Lung (tissue), 12 donors: ENCODE data around the gene LIMK1. TPM values are rescaled to one million over a fixed set of nuclear protein-coding genes. Genes with fewer than 3 reads are reported as not detected.

ENCODE experiments used
- ATAC-seq: fragments of 200-7000 bp; cut with Tn5 transposase; one replicate; pipeline ENCODE4 v1.9.1; 2020; ENCODE audit warnings: moderate number of reproducible peaks; ENCODE audit not compliant: insufficient read depth, low FRiP score
- DNase-seq, 3 donors: peaks; one replicate each; pipeline ENCODE4 v3.0.0-alpha.2; 2013 to 2017
- H3K27ac ChIP-seq, 2 donors: one replicate each; pipeline ENCODE4 v1.5.1; 2013; ENCODE audit warnings: mild to moderate bottlenecking in 2 of 2, moderate library complexity in 2 of 2, control low read depth in 1 of 2, inconsistent platforms in 1 of 2, low read depth in 1 of 2, low read length in 1 of 2
- H3K27me3 ChIP-seq, 3 donors: one replicate each; pipeline ENCODE4 v1.5.1; 2013; ENCODE audit warnings: low read length in 2 of 3; ENCODE audit not compliant: control insufficient read depth in 3 of 3, insufficient read depth in 3 of 3
- H3K36me3 ChIP-seq, 4 donors: one replicate each; pipeline ENCODE4 v1.5.1; 2013; ENCODE audit warnings: low read length in 4 of 4, mild to moderate bottlenecking in 1 of 4, moderate library complexity in 1 of 4; ENCODE audit not compliant: control insufficient read depth in 4 of 4, insufficient read depth in 4 of 4
- H3K4me1 ChIP-seq, 5 donors: one replicate each; pipeline ENCODE4 v1.5.1; 2013; ENCODE audit warnings: low read length in 5 of 5, mild to moderate bottlenecking in 2 of 5, moderate library complexity in 1 of 5; ENCODE audit not compliant: control insufficient read depth in 5 of 5, insufficient read depth in 5 of 5
- H3K4me3 ChIP-seq: one replicate; pipeline ENCODE4 v1.5.1; 2013; ENCODE audit warnings: mild to moderate bottlenecking, control low read depth, moderate library complexity
- H3K9ac ChIP-seq, 2 donors: one replicate each; pipeline ENCODE4 v1.5.1; 2013; ENCODE audit warnings: low read length in 2 of 2, control low read depth in 1 of 2; ENCODE audit not compliant: insufficient read depth in 1 of 2
- H3K9me3 ChIP-seq, 4 donors: one replicate each; pipeline ENCODE4 v1.5.1; 2013; ENCODE audit warnings: low read length in 3 of 4, mild to moderate bottlenecking in 1 of 4, moderate library complexity in 1 of 4; ENCODE audit not compliant: control insufficient read depth in 4 of 4, insufficient read depth in 3 of 4
- CTCF ChIP-seq: IDR thresholded peaks from 2 replicates; pipeline ENCODE4 v1.5.1; 2012; ENCODE audit warnings: mild to moderate bottlenecking; ENCODE audit errors: control extremely low read depth, extremely low read depth
- WGBS, 2 donors: extraction: QIAGEN DNeasy Blood & Tissue Kit; methylation state at CpG; one replicate each; pipeline ENCODE4 v1.1.7; 2013; 5-methylcytosine and 5-hydroxymethylcytosine counted together
- polyA plus RNA-seq, 2 donors: library from polyadenylated mRNA; stranded (reverse); fragments of 200-250 nt; gene quantifications; one replicate each; pipeline ENCODE4 v1.2.1, GENCODE V29; 2013
- total RNA-seq, 2 donors: library from RNA; depleted of rRNA in 1 of 2; stranded (reverse); fragments of >200 nt in 1 of 2; gene quantifications; one replicate each; pipeline ENCODE4 v1.2.1, GENCODE V29; 2014 to 2021
- donor health status: control.
- donor health status: control.
- donor health status: Bipolar disorder and iron deficiency.
- donor health status: healthy.
- donor health status: DM: yes; HTN: yes; CAD: no.

The LIMK1 gene
- total and polyA plus RNA-seq, 4 donors, result 11.2 to 41.0 (median 17.3) TPM

GRCh38 chr7:74149071-74149470 lies 65.5 kb downstream of the LIMK1 start:
- 96 to 97% methylated on average over 5 of the region's 5 CpGs for WGBS, 2 donors
- Histone ChIP-seq H3K9me3 (peaks cover 0 to 5% (median 2%) of the 10 kb centered on the region in 4 donors), H3K9ac (no peak overlapping the region), H3K4me3 (no peak overlapping the region), H3K36me3 (no peaks in the 10 kb centered on the region), H3K27ac (no peak overlapping the region), H3K27me3 (no peaks in the 10 kb centered on the region), H3K4me1 (no peaks in the 10 kb centered on the region)
- no peak for TF ChIP-seq CTCF
- no peak for ATAC-seq
- no peak for DNase-seq

GRCh38 chr7:74149603-74150002 lies 66.0 kb downstream of the LIMK1 start:
- peaks cover 0 to 5% (median 2%) of the 10 kb centered on the region in 4 donors for H3K9me3 ChIP-seq
- H3K27me3 ChIP-seq, result no peaks in the 10 kb centered on the region
- H3K4me1 ChIP-seq, result no peaks in the 10 kb centered on the region
- TF ChIP-seq CTCF, result no peak
- ATAC-seq (no peak), DNase-seq (no peak)
- H3K27ac ChIP-seq, result no peak overlapping the region
- WGBS, 2 donors, result 95 to 100% methylated on average over 1 of the region's 1 CpG
- no peak overlapping the region for H3K9ac ChIP-seq
- no peaks in the 10 kb centered on the region for H3K36me3 ChIP-seq
- no peak overlapping the region for H3K4me3 ChIP-seq

- Histone ChIP-seq H3K9me3 (no peaks in the 10 kb centered on the region), H3K36me3 (no peaks in the 10 kb centered on the region), H3K27ac (no peak overlapping the region), H3K27me3 (no peaks in the 10 kb centered on the region), H3K4me3 (no peak overlapping the region), H3K4me1 (no peaks in the 10 kb centered on the region), H3K9ac (no peak overlapping the region)
- no peak for DNase-seq
- 70 to 86% methylated on average over 9 of the region's 9 CpGs for WGBS, 2 donors
- no peak for TF ChIP-seq CTCF
- no peak for ATAC-seq
Measured at GRCh38 chr7:74153736-74154135, 70.1 kb downstream of the LIMK1 start.

GRCh38 chr7:74155810-74156395 lies 72.3 kb downstream of the LIMK1 start:
- H3K4me3 ChIP-seq, result no peak overlapping the region
- 80 to 87% methylated on average over 9 of the region's 9 CpGs for WGBS, 2 donors
- ATAC-seq (no peak), DNase-seq (no peak)
- H3K9me3 ChIP-seq, result no peaks in the 10 kb centered on the region
- H3K27me3 ChIP-seq, result no peaks in the 10 kb centered on the region
- H3K27ac ChIP-seq, result no peak overlapping the region
- H3K4me1 ChIP-seq, result no peaks in the 10 kb centered on the region
- H3K36me3 ChIP-seq, result no peaks in the 10 kb centered on the region
- no peak for TF ChIP-seq CTCF
- H3K9ac ChIP-seq, result no peak overlapping the region
